ENCODE results near the gene FTL. TPM values are rescaled to one million over a fixed set of nuclear protein-coding genes. Genes with fewer than 3 reads are reported as not detected.

Gene FTL
- total RNA-seq, 6 experiments from 2014 or later, result 2,438 to 4,450 (median 3,824) TPM

DNA sequence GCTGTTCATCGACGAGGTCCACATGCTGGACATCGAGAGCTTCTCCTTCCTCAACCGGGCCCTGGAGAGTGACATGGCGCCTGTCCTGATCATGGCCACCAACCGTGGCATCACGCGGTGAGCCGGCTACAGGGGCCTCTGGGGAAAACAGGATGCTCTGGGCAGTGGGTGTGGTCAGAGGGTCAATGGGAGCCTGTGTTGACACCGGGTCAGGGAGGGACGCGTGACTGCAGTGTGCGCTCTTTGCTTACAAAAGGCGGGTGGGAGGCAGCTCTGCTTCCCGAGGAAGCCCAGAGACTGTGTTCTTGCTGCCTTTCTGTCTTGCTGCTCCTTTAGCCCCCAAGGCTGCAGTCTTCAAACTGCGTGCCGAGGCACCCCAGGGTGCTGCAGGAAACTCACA is 46.1 kb downstream of the FTL start:
- H3K4me1 Mint-ChIP-seq (ENCODE audit: low read depth), result no peaks in the 10 kb centered on the region
- peaks cover 1% of the 10 kb centered on the region for H3K27me3 Mint-ChIP-seq (ENCODE audit: insufficient read depth)
- TF ChIP-seq, protein P1, sequence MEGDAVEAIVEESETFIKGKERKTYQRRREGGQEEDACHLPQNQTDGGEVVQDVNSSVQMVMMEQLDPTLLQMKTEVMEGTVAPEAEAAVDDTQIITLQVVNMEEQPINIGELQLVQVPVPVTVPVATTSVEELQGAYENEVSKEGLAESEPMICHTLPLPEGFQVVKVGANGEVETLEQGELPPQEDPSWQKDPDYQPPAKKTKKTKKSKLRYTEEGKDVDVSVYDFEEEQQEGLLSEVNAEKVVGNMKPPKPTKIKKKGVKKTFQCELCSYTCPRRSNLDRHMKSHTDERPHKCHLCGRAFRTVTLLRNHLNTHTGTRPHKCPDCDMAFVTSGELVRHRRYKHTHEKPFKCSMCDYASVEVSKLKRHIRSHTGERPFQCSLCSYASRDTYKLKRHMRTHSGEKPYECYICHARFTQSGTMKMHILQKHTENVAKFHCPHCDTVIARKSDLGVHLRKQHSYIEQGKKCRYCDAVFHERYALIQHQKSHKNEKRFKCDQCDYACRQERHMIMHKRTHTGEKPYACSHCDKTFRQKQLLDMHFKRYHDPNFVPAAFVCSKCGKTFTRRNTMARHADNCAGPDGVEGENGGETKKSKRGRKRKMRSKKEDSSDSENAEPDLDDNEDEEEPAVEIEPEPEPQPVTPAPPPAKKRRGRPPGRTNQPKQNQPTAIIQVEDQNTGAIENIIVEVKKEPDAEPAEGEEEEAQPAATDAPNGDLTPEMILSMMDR (IDR thresholded peaks at IDR 0.05), result no peak
- no peak for DNase-seq
- no peak overlapping the region for H3K4me3 Mint-ChIP-seq
- H3K36me3 Mint-ChIP-seq (ENCODE audit: low read depth), result peaks cover 27% of the 10 kb centered on the region
- H3K9me3 Mint-ChIP-seq, result no peaks in the 10 kb centered on the region
- H3K27ac Mint-ChIP-seq, result no peak overlapping the region

DNA sequence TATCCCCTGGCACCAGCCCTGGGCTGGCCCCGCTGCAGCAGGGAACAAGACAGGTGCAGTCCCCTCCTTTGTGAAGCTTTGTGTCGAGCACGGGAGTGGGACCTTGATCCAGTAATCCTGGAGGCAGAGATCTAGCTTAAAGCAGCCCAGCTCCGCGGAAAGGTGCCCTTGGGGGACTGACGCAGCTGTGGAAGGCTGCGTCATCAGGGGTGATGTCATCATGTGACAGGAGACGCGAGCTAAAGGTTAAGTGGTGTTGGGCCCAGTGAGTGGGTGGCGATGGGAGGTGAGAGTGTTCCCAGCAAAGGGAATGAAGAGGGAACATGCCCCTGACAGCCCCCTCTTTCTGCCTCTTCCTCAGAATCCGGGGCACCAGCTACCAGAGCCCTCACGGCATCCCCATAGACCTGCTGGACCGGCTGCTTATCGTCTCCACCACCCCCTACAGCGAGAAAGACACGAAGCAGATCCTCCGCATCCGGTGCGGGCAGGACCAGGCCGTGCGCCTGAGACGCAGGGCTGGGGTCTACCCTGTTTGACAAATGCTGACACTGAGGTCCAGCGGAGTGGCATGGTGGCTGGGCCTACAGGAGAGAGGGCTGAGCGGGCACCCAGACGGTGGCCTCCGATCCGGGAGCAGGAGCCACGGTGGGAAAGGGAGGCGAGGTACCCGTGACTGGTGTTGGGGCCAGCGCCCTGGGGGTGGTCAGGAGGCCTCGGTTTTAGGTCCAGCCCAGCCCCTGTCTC is 49.2 kb downstream of the FTL start:
- no peaks in the 10 kb centered on the region for H3K9me3 Mint-ChIP-seq
- H3K27me3 Mint-ChIP-seq (ENCODE audit: insufficient read depth), result no peaks in the 10 kb centered on the region; the same call in none of the 2 replicates
- H3K4me1 Mint-ChIP-seq (ENCODE audit: low read depth), result peaks cover 10% of the 10 kb centered on the region
- DNase-seq, result no peak
- H3K27ac Mint-ChIP-seq, result no peak overlapping the region
- TF ChIP-seq, protein P1 (IDR thresholded peaks at IDR 0.05), result no peak
- peaks cover 23% of the 10 kb centered on the region for H3K36me3 Mint-ChIP-seq (ENCODE audit: low read depth)
- H3K4me3 Mint-ChIP-seq, result no peak overlapping the region

DNA sequence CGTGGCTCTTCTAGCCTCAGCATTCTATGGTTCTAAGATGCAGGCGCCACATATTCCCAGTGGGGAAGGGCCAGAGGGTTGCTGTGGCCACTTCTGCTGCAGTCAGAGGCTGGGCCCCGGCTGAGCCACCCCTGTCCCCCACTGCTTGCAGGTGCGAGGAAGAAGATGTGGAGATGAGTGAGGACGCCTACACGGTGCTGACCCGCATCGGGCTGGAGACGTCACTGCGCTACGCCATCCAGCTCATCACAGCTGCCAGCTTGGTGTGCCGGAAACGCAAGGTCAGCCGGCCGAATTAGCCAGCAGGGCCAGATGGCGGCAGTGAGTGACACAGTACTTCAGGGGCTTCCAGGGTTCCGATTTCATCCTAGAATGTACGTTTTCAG is 49.8 kb downstream of the FTL start:
- TF ChIP-seq, protein P1 (IDR thresholded peaks at IDR 0.05), result no peak
- Mint-ChIP-seq H3K4me3 (no peak overlapping the region), H3K36me3 (ENCODE audit: low read depth) (peaks cover 23% of the 10 kb centered on the region), H3K9me3 (no peaks in the 10 kb centered on the region), H3K27me3 (ENCODE audit: insufficient read depth) (no peaks in the 10 kb centered on the region; the same call in none of the 2 replicates), H3K27ac (no peak overlapping the region), H3K4me1 (ENCODE audit: low read depth) (peaks cover 12% of the 10 kb centered on the region)
- no peak for DNase-seq

DNA sequence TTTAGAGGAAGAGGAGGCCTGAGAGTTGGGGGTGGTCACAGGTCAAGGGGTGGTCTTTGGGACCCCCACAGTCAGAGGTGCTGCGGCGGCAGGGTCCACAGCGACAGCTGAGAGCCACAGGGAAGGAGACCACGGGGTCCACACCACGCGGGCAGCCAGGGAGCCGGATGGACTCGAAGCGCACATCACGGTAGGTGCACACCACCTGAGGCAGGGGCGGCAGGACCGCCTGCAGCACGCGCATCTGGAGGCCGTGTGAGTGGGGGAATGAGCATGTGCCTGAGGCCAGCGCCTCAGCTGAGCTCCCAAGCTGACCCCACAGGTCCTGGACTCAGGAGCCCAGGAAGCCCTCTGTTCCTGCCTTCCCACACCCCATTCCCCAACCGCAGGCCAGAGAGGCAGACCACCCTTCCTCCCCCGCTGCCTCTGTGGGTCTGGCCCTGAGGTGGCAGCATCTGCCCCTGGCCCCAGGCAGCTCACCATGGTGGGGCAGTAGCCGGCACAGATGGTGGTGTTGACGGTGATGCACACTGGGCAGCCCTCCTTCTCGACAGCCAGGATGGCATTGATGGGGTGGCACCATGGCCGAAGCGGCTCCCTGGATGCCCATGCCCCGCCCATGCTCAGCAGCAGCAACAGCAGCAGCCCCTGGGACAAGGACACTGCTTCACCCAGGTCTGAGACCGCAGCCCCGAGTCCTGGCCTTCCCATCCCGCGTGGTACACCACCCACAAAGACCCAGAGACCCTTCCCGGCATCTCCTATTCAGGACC is 51.1 kb downstream of the FTL start:
- peaks cover 22% of the 10 kb centered on the region for H3K4me1 Mint-ChIP-seq (ENCODE audit: low read depth)
- H3K9me3 Mint-ChIP-seq, result no peaks in the 10 kb centered on the region
- H3K36me3 Mint-ChIP-seq (ENCODE audit: low read depth), result peaks cover 17% of the 10 kb centered on the region
- H3K27ac Mint-ChIP-seq, result no peak overlapping the region
- TF ChIP-seq, protein P1 (IDR thresholded peaks at IDR 0.05), result no peak
- H3K27me3 Mint-ChIP-seq (ENCODE audit: insufficient read depth), result no peaks in the 10 kb centered on the region; the same call in none of the 2 replicates
- no peak overlapping the region for H3K4me3 Mint-ChIP-seq
- DNase-seq, result no peak

Small RNA genes lying within 50 kb of the gene (microRNA-seq; reads per million reads assigned to microRNA genes)
- 3.9 reads per million for gene MIR6798

Other genes starting within 250 kb of the FTL start
- gene MAMSTR, start 245.6 kb upstream of the FTL start, total RNA-seq (2021; fragmentation: NEBNext Ultra II Directional; extraction: Animal tissue kit (Norgen Biotek cat#: 25700)), result 1 to 10 TPM; 2.7 to 4.5 (median 3.0) TPM
- under 1 TPM in 1 of 6 experiments, not detected in 5; 0.07 TPM for gene RASIP1, start 224.7 kb upstream of the FTL start, total RNA-seq (2021; fragmentation: NEBNext Ultra II Directional; extraction: Animal tissue kit (Norgen Biotek cat#: 25700))
- not detected for gene IZUMO1, start 218.4 kb upstream of the FTL start, total RNA-seq (2021; fragmentation: NEBNext Ultra II Directional; extraction: Animal tissue kit (Norgen Biotek cat#: 25700))
- under 1 TPM in 3 of 6 experiments, not detected in 3; 0.05 to 0.06 (median 0.05) TPM for gene FUT1, start 212.7 kb upstream of the FTL start, total RNA-seq (2021; fragmentation: NEBNext Ultra II Directional; extraction: Animal tissue kit (Norgen Biotek cat#: 25700))
- not detected for gene FGF21, start 209.8 kb upstream of the FTL start, total RNA-seq (2021; fragmentation: NEBNext Ultra II Directional; extraction: Animal tissue kit (Norgen Biotek cat#: 25700))
- gene BCAT2, start 154.3 kb upstream of the FTL start, total RNA-seq (2021; fragmentation: NEBNext Ultra II Directional; extraction: Animal tissue kit (Norgen Biotek cat#: 25700)), result 10 to 100 TPM; 31.3 to 41.2 (median 34.0) TPM
- gene HSD17B14, start 128.8 kb upstream of the FTL start, total RNA-seq (2021; fragmentation: NEBNext Ultra II Directional; extraction: Animal tissue kit (Norgen Biotek cat#: 25700)), result 1 to 10 TPM; 2.9 to 10.0 (median 8.9) TPM
- gene PLEKHA4, start 96.7 kb upstream of the FTL start, total RNA-seq (2021; fragmentation: NEBNext Ultra II Directional; extraction: Animal tissue kit (Norgen Biotek cat#: 25700)), result 10 to 100 TPM in 4 of 6 experiments, 1 to 10 TPM in 2; 7.7 to 15.1 (median 13.2) TPM
- gene PPP1R15A, start 92.9 kb upstream of the FTL start, total RNA-seq (2021; fragmentation: NEBNext Ultra II Directional; extraction: Animal tissue kit (Norgen Biotek cat#: 25700)), result 10 to 100 TPM; 70.2 to 97.3 (median 89.6) TPM
- gene TULP2, start 66.6 kb upstream of the FTL start, total RNA-seq (2021; fragmentation: NEBNext Ultra II Directional; extraction: Animal tissue kit (Norgen Biotek cat#: 25700)), result under 1 TPM in 1 of 6 experiments, not detected in 5; 0.38 TPM
- gene NUCB1, start 65.0 kb upstream of the FTL start, total RNA-seq (2021; fragmentation: NEBNext Ultra II Directional; extraction: Animal tissue kit (Norgen Biotek cat#: 25700)), result 100 to 1,000 TPM; 129 to 160 (median 152) TPM
- not detected for gene DHDH, start 31.6 kb upstream of the FTL start, total RNA-seq (2021; fragmentation: NEBNext Ultra II Directional; extraction: Animal tissue kit (Norgen Biotek cat#: 25700))
- 100 to 1,000 TPM; 223 to 260 (median 244) TPM for gene BAX, start 10.4 kb upstream of the FTL start, total RNA-seq (2021; fragmentation: NEBNext Ultra II Directional; extraction: Animal tissue kit (Norgen Biotek cat#: 25700))
- gene GYS1, start 28.0 kb downstream of the FTL start, total RNA-seq (2021; fragmentation: NEBNext Ultra II Directional; extraction: Animal tissue kit (Norgen Biotek cat#: 25700)), result 10 to 100 TPM; 76.0 to 90.8 (median 87.5) TPM
- gene RUVBL2, start 28.6 kb downstream of the FTL start, total RNA-seq (2021; fragmentation: NEBNext Ultra II Directional; extraction: Animal tissue kit (Norgen Biotek cat#: 25700)), result 100 to 1,000 TPM; 131 to 161 (median 159) TPM
- under 1 TPM in 1 of 6 experiments, not detected in 5; 0.46 TPM for gene LHB, start 51.8 kb downstream of the FTL start, total RNA-seq (2021; fragmentation: NEBNext Ultra II Directional; extraction: Animal tissue kit (Norgen Biotek cat#: 25700))
- gene CGB3, start 59.0 kb downstream of the FTL start, total RNA-seq (2021; fragmentation: NEBNext Ultra II Directional; extraction: Animal tissue kit (Norgen Biotek cat#: 25700)), result not detected
- gene CGB2, start 66.6 kb downstream of the FTL start, total RNA-seq (2021; fragmentation: NEBNext Ultra II Directional; extraction: Animal tissue kit (Norgen Biotek cat#: 25700)), result under 1 TPM in 1 of 6 experiments, not detected in 5; 0.55 TPM
- gene CGB1, start 71.6 kb downstream of the FTL start, total RNA-seq (2021; fragmentation: NEBNext Ultra II Directional; extraction: Animal tissue kit (Norgen Biotek cat#: 25700)), result 1 to 10 TPM in 1 of 6 experiments, under 1 TPM in 1, not detected in 4; 0.38 to 1.0 TPM
- under 1 TPM in 2 of 6 experiments, not detected in 4; 0.23 to 0.75 TPM for gene CGB5, start 78.5 kb downstream of the FTL start, total RNA-seq (2021; fragmentation: NEBNext Ultra II Directional; extraction: Animal tissue kit (Norgen Biotek cat#: 25700))
- gene CGB8, start 83.8 kb downstream of the FTL start, total RNA-seq (2021; fragmentation: NEBNext Ultra II Directional; extraction: Animal tissue kit (Norgen Biotek cat#: 25700)), result 1 to 10 TPM in 4 of 6 experiments, under 1 TPM in 1, not detected in 1; 0.83 to 3.8 (median 3.7) TPM
- gene CGB7, start 92.4 kb downstream of the FTL start, total RNA-seq (2021; fragmentation: NEBNext Ultra II Directional; extraction: Animal tissue kit (Norgen Biotek cat#: 25700)), result 1 to 10 TPM in 4 of 6 experiments, under 1 TPM in 2; 0.36 to 2.2 (median 2.1) TPM
- gene NTF4, start 99.5 kb downstream of the FTL start, total RNA-seq (2021; fragmentation: NEBNext Ultra II Directional; extraction: Animal tissue kit (Norgen Biotek cat#: 25700)), result 1 to 10 TPM in 2 of 6 experiments, under 1 TPM in 2, not detected in 2; 0.82 to 1.5 (median 1.1) TPM
- gene KCNA7, start 107.4 kb downstream of the FTL start, total RNA-seq (2021; fragmentation: NEBNext Ultra II Directional; extraction: Animal tissue kit (Norgen Biotek cat#: 25700)), result not detected
- 100 to 1,000 TPM; 134 to 164 (median 156) TPM for gene SNRNP70, start 120.1 kb downstream of the FTL start, total RNA-seq (2021; fragmentation: NEBNext Ultra II Directional; extraction: Animal tissue kit (Norgen Biotek cat#: 25700))
- gene LIN7B, start 149.1 kb downstream of the FTL start, total RNA-seq (2021; fragmentation: NEBNext Ultra II Directional; extraction: Animal tissue kit (Norgen Biotek cat#: 25700)), result 10 to 100 TPM in 4 of 6 experiments, 1 to 10 TPM in 2; 9.3 to 12.7 (median 10.2) TPM
- gene C19orf73, start 153.8 kb downstream of the FTL start, total RNA-seq (2021; fragmentation: NEBNext Ultra II Directional; extraction: Animal tissue kit (Norgen Biotek cat#: 25700)), result 1 to 10 TPM in 1 of 6 experiments, under 1 TPM in 5; 0.60 to 1.1 (median 0.71) TPM
- 1 to 10 TPM; 1.9 to 2.4 (median 2.3) TPM for gene PPFIA3, start 154.2 kb downstream of the FTL start, total RNA-seq (2021; fragmentation: NEBNext Ultra II Directional; extraction: Animal tissue kit (Norgen Biotek cat#: 25700))
- not detected for gene HRC, start 190.1 kb downstream of the FTL start, total RNA-seq (2021; fragmentation: NEBNext Ultra II Directional; extraction: Animal tissue kit (Norgen Biotek cat#: 25700))
- gene TRPM4, start 192.5 kb downstream of the FTL start, total RNA-seq (2021; fragmentation: NEBNext Ultra II Directional; extraction: Animal tissue kit (Norgen Biotek cat#: 25700)), result 10 to 100 TPM; 25.5 to 32.5 (median 30.5) TPM

All from HFFc6 (cell line).